ENCODE measurements around the gene TPPP.

DNA sequence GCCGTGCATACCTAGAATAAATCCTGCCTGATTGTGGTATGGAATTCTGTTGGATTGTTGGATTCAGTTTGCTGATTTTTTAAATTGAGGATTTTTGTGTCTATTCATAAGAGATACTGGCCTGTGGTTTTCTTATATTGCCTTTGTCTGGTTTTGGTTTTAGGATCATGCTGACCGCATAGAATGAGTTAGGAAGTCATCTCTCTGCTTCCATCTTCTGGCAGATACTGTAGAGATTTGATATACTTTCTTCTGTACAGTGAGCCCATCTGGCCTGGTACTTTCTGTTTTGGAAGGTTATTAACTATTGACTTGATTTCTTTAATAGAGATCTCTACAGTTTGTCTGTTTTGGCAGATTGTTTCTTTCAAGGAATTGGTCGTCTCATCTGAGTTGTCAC is 66.3 kb downstream of the TPPP start:
- TF ChIP-seq POLR2A (IDR thresholded peaks at IDR 0.05; ENCODE audit: low read depth, low read length) (no peak), TAF1 (IDR thresholded peaks at IDR 0.05; ENCODE audit: low read depth, low read length) (no peak), POLR2AphosphoS5 (IDR thresholded peaks at IDR 0.05; ENCODE audit: low read depth, low read length) (no peak), SPI1 (IDR thresholded peaks at IDR 0.05; ENCODE audit: low read depth, low read length) (no peak), POU2F2 (IDR thresholded peaks at IDR 0.05; ENCODE audit: low read depth, low read length) (no peak), PAX5 (IDR thresholded peaks at IDR 0.05; ENCODE audit: insufficient read depth, low read length, severe bottlenecking) (no peak)
